Medulla oblongata (tissue), 1 donor: ENCODE data around the gene CYP26B1.

Experiments
- DNase-seq: peaks from one replicate; pipeline ENCODE4 v3.0.0-alpha.2; 2015; ENCODE audit errors: extremely low spot score

CYP26B1 gene

GRCh38 chr2:72147303-72147971 is at the start of gene CYP26B1:
CYP26B1 (minus strand) TSS chr2:72147862; CDS start chr2:72147834, 28 bp downstream.
- DNase-seq, result no peak

DNA sequence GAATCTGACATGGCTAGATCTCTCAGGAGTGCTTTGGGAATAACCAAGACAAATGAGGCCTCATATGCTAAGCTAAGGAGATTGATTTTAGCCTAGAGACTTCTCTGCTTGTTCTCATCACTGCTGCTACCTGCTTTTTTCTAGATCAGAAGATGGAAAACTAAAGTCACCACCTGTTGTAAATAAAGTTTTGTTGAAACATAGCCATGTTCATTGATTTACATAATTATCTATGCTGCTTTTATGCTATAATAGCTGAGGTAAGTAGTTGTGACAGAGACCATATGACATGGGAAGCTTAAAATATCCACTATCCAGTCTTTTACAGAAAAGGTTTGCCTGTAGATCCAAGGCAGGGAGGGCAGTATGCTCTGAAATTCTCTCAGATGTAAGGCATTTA is 46.1 kb upstream of the CYP26B1 start:
- no peak for DNase-seq

GRCh38 chr2:72191441-72191840 is 43.8 kb upstream of the CYP26B1 start:
- no peak for DNase-seq

- DNase-seq, result no peak
Measured at GRCh38 chr2:72185206-72185605, 37.5 kb upstream of the CYP26B1 start.

GRCh38 chr2:72183466-72183865 is 35.8 kb upstream of the CYP26B1 start:
- no peak for DNase-seq

- DNase-seq, result no peak
Measured at GRCh38 chr2:72183016-72183415, 35.4 kb upstream of the CYP26B1 start.

DNA sequence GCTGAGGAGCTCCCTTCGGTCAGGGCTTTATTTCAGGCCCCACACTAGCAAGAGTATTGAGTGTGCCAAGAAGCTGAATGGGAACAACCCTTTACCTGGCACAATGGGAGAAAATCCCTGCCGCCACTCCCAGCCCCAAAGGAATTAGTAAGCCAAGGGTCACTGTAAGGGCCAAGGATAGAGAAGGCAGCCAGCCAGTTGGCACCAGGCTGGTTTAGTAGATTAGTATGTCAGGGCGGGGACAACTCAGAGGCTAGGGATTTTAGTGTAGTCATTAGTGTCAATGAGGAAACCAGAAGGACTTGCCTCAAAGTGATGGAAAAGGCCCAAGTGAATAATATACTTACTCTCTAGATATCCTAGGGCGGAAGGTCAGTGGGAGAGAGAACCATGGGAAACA is 34.9 kb upstream of the CYP26B1 start:
- no peak for DNase-seq

DNA sequence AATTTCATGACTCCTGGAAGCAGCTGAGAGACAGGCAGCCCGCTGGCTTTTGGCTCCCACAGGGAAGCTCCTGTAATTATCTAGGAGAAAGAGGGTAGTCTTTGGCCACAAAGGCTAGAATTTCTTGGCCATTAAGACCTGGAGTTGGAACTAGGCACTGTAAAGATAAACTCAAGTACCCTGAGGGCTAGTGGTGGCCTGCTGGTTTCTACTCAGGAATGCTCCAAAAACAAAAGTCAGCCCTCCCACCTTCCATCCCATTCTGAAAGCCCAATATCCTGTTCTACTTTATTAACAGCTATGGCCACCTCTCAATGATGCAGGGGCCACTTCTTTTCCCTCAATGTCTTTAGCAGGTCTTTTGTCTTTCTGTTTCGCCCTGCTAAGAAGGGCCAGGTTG is 34.0 kb upstream of the CYP26B1 start:
- DNase-seq, result no peak

GRCh38 chr2:72180351-72180750 is 32.7 kb upstream of the CYP26B1 start:
- DNase-seq, result no peak

- no peak for DNase-seq
Measured at GRCh38 chr2:72178551-72178950, 30.9 kb upstream of the CYP26B1 start.

DNA sequence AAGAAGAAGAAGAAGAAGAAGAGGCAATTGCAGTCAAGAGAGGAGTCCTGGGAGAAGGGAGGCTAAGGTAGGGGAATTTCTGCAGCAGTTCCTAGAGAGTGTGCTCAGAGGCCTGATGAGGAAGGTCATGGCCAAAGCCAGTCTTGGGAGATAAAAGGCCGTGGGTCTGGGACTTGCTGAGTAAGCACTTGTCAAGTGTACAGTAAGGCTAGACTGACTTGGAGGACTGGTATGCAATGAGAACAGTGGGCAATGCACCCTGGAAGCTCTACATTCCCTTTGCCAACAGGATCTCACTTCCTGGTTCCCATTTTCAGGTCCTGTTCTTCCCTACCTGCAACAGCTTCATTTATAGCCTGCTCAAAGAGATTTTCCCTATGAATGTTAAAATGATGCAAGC is 28.6 kb upstream of the CYP26B1 start:
- no peak for DNase-seq

DNA sequence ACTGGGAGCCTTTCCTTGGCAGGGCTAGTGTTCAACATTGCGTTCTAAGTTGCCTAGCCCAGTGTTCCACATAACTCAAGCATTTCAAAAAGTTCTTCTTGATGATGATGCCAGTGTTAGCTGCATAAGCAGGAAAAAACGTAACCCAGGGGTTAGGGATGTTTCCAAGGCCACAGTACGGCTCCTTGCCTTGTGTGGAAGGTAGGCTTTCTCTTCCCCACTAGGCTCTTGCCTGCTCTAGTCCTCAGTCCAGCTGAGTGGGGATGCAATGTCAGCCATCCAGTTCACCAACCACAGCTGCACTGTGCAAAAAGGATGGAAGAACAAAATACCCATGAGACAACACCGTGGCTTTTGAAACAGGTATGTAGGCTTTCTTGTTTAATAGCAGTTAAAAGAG is 28.0 kb upstream of the CYP26B1 start:
- DNase-seq, result peak; percentile 4

- no peak for DNase-seq
Measured at GRCh38 chr2:72173640-72174321, 26.1 kb upstream of the CYP26B1 start.

DNA sequence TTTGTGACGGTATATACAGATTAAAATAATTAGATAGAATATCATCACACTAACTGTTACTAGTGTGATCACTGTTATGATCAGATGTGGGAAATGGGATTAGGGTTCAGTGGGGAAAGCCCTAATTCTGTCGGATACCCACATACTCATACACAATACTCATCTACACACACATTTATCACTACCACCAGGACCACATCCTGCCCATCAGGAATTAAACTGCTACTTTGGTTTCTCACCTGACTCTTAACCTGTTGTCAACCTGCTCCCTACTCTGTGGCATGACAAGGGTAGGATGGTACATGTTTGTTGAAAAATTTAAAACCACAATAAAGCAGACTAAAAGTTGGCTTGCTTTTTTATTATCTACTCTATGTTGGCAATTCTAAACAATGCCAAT is 24.8 kb upstream of the CYP26B1 start:
- no peak for DNase-seq

- DNase-seq, result no peak
Measured at GRCh38 chr2:72166279-72166678, 18.6 kb upstream of the CYP26B1 start.

DNA sequence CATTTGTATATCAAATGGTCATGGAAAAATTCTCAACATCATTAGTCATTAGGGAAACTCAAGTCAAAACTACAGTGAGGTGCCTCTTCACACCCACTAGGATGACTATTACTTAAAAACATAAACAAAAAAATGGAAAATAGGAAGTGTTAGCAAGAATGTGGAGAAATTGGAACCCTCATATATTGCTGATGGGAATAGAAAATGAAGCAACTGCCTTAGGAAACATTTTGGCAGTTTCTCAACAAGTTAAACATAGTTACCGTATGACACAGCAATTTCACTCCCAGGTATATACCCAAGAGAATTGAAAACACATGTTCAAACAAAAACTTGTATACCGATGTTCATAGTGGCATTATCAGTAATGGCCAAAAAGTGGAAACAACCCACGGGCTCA is 18.1 kb upstream of the CYP26B1 start:
- no peak for DNase-seq

DNA sequence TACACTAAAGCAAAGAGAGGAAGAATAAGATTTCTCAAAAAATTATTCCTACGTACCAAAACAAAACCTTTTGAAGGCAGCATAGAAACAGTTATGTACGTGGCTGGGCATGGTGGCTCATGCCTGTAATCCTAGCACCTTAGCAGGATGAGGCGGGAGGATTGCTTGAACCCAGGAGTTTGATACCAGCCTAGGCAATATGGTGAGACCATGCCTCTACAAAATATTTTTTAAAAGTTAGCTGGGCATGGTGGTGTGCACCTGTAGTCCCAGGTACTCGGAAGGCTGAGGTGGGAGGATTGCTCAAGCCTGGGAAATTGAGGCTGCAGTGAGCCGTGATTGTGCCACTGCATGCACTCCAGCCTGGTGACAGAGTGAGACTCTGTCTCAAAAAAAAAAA is 14.9 kb upstream of the CYP26B1 start:
- no peak for DNase-seq

- no peak for DNase-seq
Measured at GRCh38 chr2:72159211-72159993, 11.7 kb upstream of the CYP26B1 start.

DNA sequence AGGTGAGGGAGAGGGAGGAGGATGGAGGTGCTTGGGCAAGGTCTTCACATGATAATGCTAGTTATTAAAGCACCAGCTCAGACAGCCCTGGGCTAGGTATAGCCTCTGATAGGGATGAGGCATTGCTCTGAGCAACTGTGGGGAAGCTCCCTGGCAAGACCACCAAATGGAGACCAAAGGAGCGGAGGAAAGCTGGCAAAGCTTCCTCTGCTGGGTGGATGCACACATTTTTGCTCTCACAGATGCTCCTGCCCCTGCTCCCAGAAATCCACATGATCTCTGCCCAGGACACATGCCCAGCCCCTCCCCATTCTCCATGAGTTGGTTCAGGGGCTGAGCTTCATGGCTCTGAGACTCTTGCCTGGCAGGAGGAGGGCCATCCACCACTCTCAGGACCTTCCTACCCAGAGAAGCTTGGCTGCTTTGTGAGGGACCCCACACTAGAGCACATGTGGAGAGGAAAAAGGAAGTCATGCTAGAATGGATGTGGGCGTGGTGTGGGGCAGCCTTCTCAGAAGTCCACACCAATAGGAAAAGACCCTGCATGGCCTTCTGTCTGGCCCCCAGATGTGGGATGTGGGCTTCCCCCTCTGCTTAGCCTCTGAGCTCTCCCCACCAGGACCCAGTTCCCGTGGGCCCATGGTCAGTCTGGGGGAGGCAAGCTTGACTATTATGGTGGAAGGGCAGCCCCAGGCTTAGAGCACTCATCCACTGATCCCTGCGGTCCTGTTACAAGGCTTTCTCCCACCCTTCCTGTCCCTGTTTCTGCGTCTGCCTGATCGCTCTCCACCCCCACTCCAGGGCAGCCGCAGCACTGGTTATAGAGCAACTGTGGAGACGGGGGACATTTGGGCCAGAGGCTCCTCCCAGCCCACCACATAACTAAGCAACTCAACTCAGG is 10.5 kb upstream of the CYP26B1 start:
- DNase-seq, result no peak

DNA sequence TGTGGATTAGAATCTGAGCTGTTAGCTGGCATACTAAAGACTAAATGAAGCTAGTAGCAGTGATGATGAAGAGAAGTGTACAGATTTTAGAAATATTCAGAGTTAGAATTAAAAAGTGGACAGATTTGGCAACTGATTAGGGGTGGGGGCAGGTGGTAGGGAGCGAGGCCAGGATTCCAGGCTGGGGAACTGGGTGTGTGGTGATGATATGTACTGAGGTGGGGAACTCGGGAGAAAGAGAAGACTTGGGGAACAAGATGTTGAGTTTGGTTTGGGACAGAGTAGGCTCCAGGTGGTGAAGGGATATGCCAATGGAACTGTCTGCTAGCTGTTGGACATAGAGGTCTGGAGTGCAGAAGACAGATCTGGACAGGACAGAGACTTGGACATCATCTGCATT is 9.2 kb upstream of the CYP26B1 start:
- no peak for DNase-seq

DNA sequence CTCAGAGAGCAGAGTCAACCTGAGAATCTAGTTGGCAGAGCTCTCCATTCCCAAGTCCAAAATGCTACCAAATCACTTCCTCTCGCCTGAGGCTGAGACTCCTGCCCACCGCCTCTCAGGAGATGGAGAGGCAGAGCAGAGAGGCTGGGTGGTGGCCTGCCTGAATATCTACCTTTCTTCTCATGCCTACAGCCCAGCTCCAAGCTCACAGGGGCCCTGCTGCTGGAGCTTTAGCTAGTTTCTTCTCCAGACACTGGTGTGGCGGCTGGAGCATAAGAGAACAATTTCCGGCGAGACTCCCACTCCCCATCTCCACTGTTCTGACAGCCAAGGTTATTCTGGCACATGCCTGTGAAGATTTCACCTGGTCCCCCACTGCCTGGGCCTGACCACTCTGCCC is 8.1 kb upstream of the CYP26B1 start:
- DNase-seq, result no peak

GRCh38 chr2:72155151-72155550 is 7.5 kb upstream of the CYP26B1 start:
- no peak for DNase-seq
